A673 (cell line): ENCODE measurements around the gene WWC1. TPM values are rescaled to one million over a fixed set of nuclear protein-coding genes. Genes with fewer than 3 reads are reported as not detected.
A peak's percentile ranks its signal among the peaks of the same experiment; 100 is the strongest.

Experiments
- BruUV-seq: library from RNA; stranded (reverse); fragments of 400-500 nt; replicated peaks from 2 replicates; lab custom pipeline; 2021; lab: Mats Ljungman, UMichigan
- CTCF ChIA-PET: fragments of 300-600 bp; sonication (Branson Sonifier 250); formaldehyde crosslinking; loops from one replicate; lab custom pipeline; 2022; ENCODE audit warnings: antibody characterized with exemption; lab: Charles Lee
- POLR2A ChIA-PET: fragments of 300-600 bp; sonication (Branson Sonifier 250); formaldehyde crosslinking; loops from one replicate; lab custom pipeline; 2022; ENCODE audit warnings: antibody characterized with exemption; ENCODE audit not compliant: low non-redundant PET; lab: Charles Lee
- DNase-seq: peaks from one replicate; pipeline ENCODE4 v3.0.0-alpha.2; 2015; ENCODE audit warnings: low spot score
- H3K27ac ChIP-seq: fragments of 200-600 bp; sonication (generic); 2 replicates; pipeline ENCODE4 v1.5.1; 2016; ENCODE audit warnings: mixed run types, low read depth, mild to moderate bottlenecking, mixed read lengths, antibody characterized with exemption, low read length; ENCODE audit not compliant: poor library complexity, severe bottlenecking
- H3K27me3 ChIP-seq: fragments of 200-600 bp; sonication (generic); replicated peaks from 2 replicates; pipeline ENCODE4 v1.6.1; 2017; ENCODE audit warnings: mixed run types, low read depth, mild to moderate bottlenecking, mixed read lengths, antibody characterized with exemption, low read length; ENCODE audit not compliant: insufficient read depth, poor library complexity
- H3K36me3 ChIP-seq: fragments of 200-600 bp; sonication (generic); 2 replicates; pipeline ENCODE4 v1.6.1; 2016; ENCODE audit warnings: mixed run types, mild to moderate bottlenecking, mixed read lengths, antibody characterized with exemption, low read length; ENCODE audit not compliant: insufficient read depth, poor library complexity, severe bottlenecking
- H3K4me1 ChIP-seq: fragments of 200-600 bp; sonication (generic); 2 replicates; pipeline ENCODE4 v1.6.1; 2017; ENCODE audit warnings: mixed run types, mild to moderate bottlenecking, mixed read lengths, antibody characterized with exemption, low read length; ENCODE audit not compliant: insufficient read depth, poor library complexity, severe bottlenecking
- H3K4me3 ChIP-seq: fragments of 200-600 bp; sonication (generic); 2 replicates; pipeline ENCODE4 v1.5.1; 2016; ENCODE audit warnings: low read depth, mixed run types, mild to moderate bottlenecking, mixed read lengths, low read length; ENCODE audit not compliant: poor library complexity, severe bottlenecking
- H3K9me3 ChIP-seq: fragments of 200-600 bp; sonication (generic); 2 replicates; pipeline ENCODE4 v1.6.1; 2016; ENCODE audit warnings: mixed run types, low read depth, mild to moderate bottlenecking, mixed read lengths, antibody characterized with exemption, low read length; ENCODE audit not compliant: poor library complexity, severe bottlenecking
- CTCF ChIP-seq: fragments of 300-800, 200-600 bp; sonication (generic); conservative IDR thresholded peaks from 2 replicates; pipeline ENCODE4 v1.5.1; 2017; ENCODE audit warnings: low read depth, mild to moderate bottlenecking, antibody characterized with exemption, low read length, moderate library complexity, mixed read lengths
- EZH2 ChIP-seq: fragments of 200-600 bp; sonication (generic); IDR thresholded peaks from 2 replicates; pipeline ENCODE4 v1.6.1; 2017; ENCODE audit warnings: borderline replicate concordance, low read depth, mild to moderate bottlenecking, mixed read lengths, antibody characterized with exemption, low read length; ENCODE audit not compliant: poor library complexity, severe bottlenecking
- intact Hi-C: fragments of 100-400 bp; cut with micrococcal nuclease; formaldehyde crosslinking; loops from one replicate; pipeline ENCODE4 v1.10.0; 2022; ENCODE audit not compliant: unreplicated experiment
- total RNA-seq: library from RNA; stranded (reverse); gene quantifications from 2 replicates; pipeline ENCODE4 v1.2.3, GENCODE V29; 2021

The WWC1 gene
- total RNA-seq, 1 experiment from 2014 or later = 8.8 TPM

- no peak for DNase-seq
- H3K4me1 ChIP-seq = peaks cover 5% of the 10 kb centered on the region
- ChIA-PET CTCF (interaction anchor here (0.7 kb wide), 1 partner anchor 19 kb away, joined by 3 read pairs; no protein-coding TSS in a partner anchor), POLR2A (no interaction called here)
- H3K9me3 ChIP-seq = no peaks in the 10 kb centered on the region
- no peaks in the 10 kb centered on the region for H3K27me3 ChIP-seq
- TF ChIP-seq EZH2 (no peak), CTCF (no peak)
- no peak overlapping the region for H3K4me3 ChIP-seq
- BruUV-seq = no TSS peak
- H3K27ac ChIP-seq = no peak overlapping the region
- H3K36me3 ChIP-seq = no peaks in the 10 kb centered on the region
- intact Hi-C loops = no loop called here
Observed at GRCh38 chr5:168266016-168266415, 25.4 kb upstream of the WWC1 start.

DNA sequence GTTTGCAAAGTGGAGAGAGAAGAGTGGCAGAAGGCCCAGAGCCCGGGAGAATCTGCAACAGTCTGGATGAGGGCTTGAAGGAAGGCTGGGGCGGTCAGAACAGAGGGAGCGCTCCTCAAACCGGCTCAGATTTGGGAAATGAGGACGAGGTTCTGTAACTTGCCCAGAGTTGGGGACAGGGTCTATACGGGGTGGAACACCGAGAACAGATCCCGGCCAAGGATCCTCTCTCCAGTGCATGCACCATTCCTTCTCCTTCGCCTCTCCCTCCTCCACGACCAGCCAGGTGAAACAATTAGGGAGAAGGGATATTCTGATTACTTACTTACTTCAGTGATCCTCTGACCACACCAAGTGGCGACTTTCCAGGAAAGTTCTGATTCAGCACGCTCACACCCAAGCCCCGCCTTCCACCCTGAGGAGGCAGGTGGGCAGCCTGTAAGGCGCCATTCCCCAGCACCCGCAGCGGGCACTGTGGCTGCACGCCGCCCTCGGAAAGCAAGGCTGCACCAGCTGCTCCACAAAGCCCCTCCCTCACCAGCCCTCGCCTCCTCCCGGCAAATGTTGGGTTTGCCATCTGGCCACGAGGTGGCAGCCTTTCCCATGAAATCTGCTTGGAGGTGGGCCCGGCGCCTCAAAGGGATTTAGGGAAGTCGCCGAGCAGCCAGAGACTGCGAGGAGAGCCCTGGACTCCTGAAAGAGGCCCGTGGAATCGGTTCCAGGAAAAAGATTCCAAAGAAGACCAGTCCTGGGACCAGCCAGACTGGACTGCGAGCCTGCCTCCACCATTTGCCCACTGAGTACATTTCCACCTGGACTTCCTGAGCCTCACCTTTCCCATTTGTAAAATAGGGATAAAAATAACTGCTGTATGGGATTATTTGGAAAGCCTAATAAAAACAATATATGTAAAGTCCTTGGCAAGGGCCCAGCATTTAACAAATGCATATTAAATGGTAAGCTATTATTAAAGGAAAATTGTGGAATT, 22.2 kb upstream of the WWC1 start:
- POLR2A ChIA-PET = interaction anchor here (1.0 kb wide), 1 partner anchor 134 kb away, joined by 3 read pairs; no protein-coding TSS in a partner anchor
- no peaks in the 10 kb centered on the region for H3K9me3 ChIP-seq
- peak; percentile 92 for DNase-seq
- no peaks in the 10 kb centered on the region for H3K27me3 ChIP-seq
- CTCF ChIA-PET = interaction anchor here (0.7 kb wide), 1 partner anchor 153 kb away, joined by 3 read pairs; no protein-coding TSS in a partner anchor
- peak overlapping the region; percentile 30 for H3K4me3 ChIP-seq
- no peaks in the 10 kb centered on the region for H3K36me3 ChIP-seq
- intact Hi-C loops = loop anchor here (2.0 kb wide), 2 partner anchors 218 to 1034 kb away; partner anchors contain the start of gene RARS1
- peaks cover 5% of the 10 kb centered on the region for H3K4me1 ChIP-seq
- no TSS peak for BruUV-seq
- TF ChIP-seq CTCF (peak; percentile 85), EZH2 (no peak)
- no peak overlapping the region for H3K27ac ChIP-seq

DNA sequence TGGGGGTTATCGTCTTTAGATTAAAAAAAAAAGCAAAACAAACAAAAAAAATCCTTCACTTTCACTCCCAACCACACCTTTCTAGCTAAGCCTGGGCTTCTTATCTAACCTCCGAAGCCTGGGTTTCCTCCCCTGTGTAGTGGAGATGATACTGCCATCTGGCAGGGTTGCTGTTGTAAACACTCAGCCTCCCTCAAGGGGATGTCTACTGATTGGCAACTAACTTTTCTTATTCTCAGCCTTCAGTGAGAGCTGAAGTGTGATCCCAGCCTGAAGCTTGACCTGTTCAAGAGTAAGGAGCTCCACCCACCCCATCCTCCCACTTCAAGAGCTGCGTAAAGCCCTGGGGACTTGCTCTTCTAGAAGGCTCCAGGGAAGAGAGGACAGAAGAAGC, 21.5 kb upstream of the WWC1 start:
- POLR2A ChIA-PET = interaction anchor here (1.0 kb wide), 1 partner anchor 133 kb away, joined by 3 read pairs; no protein-coding TSS in a partner anchor

More for the DNA sequence above, 21.5 kb upstream of the WWC1 start:
- no peaks in the 10 kb centered on the region for H3K36me3 ChIP-seq
- H3K9me3 ChIP-seq = no peaks in the 10 kb centered on the region
- peaks cover 5% of the 10 kb centered on the region for H3K4me1 ChIP-seq
- TF ChIP-seq CTCF = no peak
- TF ChIP-seq EZH2 = no peak
- no peak overlapping the region for H3K4me3 ChIP-seq
- H3K27me3 ChIP-seq = no peaks in the 10 kb centered on the region
- DNase-seq = no peak
- CTCF ChIA-PET = interaction anchor here (0.7 kb wide), 1 partner anchor 152 kb away, joined by 3 read pairs; no protein-coding TSS in a partner anchor
- no peak overlapping the region for H3K27ac ChIP-seq
- no TSS peak for BruUV-seq
- intact Hi-C loops = loop anchor here (2.0 to 5.0 kb wide), 3 partner anchors 217 to 1033 kb away; partner anchors contain the start of gene RARS1
